Activated effector memory CD4-positive, alpha-beta T cell treated with Interleukin-2 at 50 U/mL for 16 hours (primary cell): ENCODE results near the gene PLAAT4.
"Not testable (repeated sequence)": the region's sequence is repeated elsewhere in the genome, so short reads cannot be mapped to it uniquely, and the experiment has no call there.

ENCODE experiments used
- DNase-seq: peaks from one replicate; pipeline ENCODE4 v3.0.0-alpha.2; 2020

The PLAAT4 gene

GRCh38 chr11:63547061-63547460 lies 10.5 kb downstream of the PLAAT4 start:
- no peak for DNase-seq

GRCh38 chr11:63548178-63548577 lies 11.6 kb downstream of the PLAAT4 start:
- no peak for DNase-seq

GRCh38 chr11:63549411-63549810 lies 12.8 kb downstream of the PLAAT4 start:
- no peak for DNase-seq

GRCh38 chr11:63550156-63550700 lies 13.6 kb downstream of the PLAAT4 start:
- DNase-seq, result not testable (repeated sequence)

GRCh38 chr11:63551091-63551888 lies 14.7 kb downstream of the PLAAT4 start:
- no peak for DNase-seq

- no peak for DNase-seq
Observed at GRCh38 chr11:63551889-63552266, 15.3 kb downstream of the PLAAT4 start.

- DNase-seq, result no peak
Observed at GRCh38 chr11:63552921-63553320, 16.3 kb downstream of the PLAAT4 start.

GRCh38 chr11:63553759-63554158 lies 17.2 kb downstream of the PLAAT4 start:
- peak; percentile 32 for DNase-seq

GRCh38 chr11:63554877-63555223 lies 18.2 kb downstream of the PLAAT4 start:
- no peak for DNase-seq

- DNase-seq, result no peak
Observed at GRCh38 chr11:63556404-63557013, 19.9 kb downstream of the PLAAT4 start.

GRCh38 chr11:63557570-63557969 lies 21.0 kb downstream of the PLAAT4 start:
- DNase-seq, result no peak

- DNase-seq, result no peak
Observed at GRCh38 chr11:63558459-63559157, 22.0 kb downstream of the PLAAT4 start.

- no peak for DNase-seq
Observed at GRCh38 chr11:63560506-63561180, 24.0 kb downstream of the PLAAT4 start.

GRCh38 chr11:63563201-63564055 lies 26.8 kb downstream of the PLAAT4 start, which contains the start of gene PLAAT2:
TSS of gene PLAAT2 (minus strand) at chr11:63563379. CDS start at chr11:63563324, 55 bp downstream.
- DNase-seq, result no peak

GRCh38 chr11:63564056-63564774 lies 27.6 kb downstream of the PLAAT4 start:
- DNase-seq, result no peak

- DNase-seq, result no peak
Observed at GRCh38 chr11:63564784-63565350, 28.3 kb downstream of the PLAAT4 start.

- peak; percentile 38 for DNase-seq
Observed at GRCh38 chr11:63567044-63567840, 30.6 kb downstream of the PLAAT4 start.

- no peak for DNase-seq
Observed at GRCh38 chr11:63569570-63569969, 33.0 kb downstream of the PLAAT4 start.

GRCh38 chr11:63572026-63572688 lies 35.5 kb downstream of the PLAAT4 start:
- DNase-seq, result no peak
